HG03520 (cell line): ENCODE results near the gene VNN1.
"Not testable (repeated sequence)": the region's sequence is repeated elsewhere in the genome, so short reads cannot be mapped to it uniquely, and the experiment has no call there.

Source experiments
- ATAC-seq: cut with Tn5 transposase; IDR thresholded peaks from one replicate; pipeline ENCODE4 v1.9.1; 2021; ENCODE audit warnings: mild to moderate bottlenecking, moderate library complexity; ENCODE audit not compliant: unreplicated experiment

The VNN1 gene

GRCh38 chr6:132675002-132675401, 38.9 kb downstream of the VNN1 start:
- ATAC-seq = no peak

DNA sequence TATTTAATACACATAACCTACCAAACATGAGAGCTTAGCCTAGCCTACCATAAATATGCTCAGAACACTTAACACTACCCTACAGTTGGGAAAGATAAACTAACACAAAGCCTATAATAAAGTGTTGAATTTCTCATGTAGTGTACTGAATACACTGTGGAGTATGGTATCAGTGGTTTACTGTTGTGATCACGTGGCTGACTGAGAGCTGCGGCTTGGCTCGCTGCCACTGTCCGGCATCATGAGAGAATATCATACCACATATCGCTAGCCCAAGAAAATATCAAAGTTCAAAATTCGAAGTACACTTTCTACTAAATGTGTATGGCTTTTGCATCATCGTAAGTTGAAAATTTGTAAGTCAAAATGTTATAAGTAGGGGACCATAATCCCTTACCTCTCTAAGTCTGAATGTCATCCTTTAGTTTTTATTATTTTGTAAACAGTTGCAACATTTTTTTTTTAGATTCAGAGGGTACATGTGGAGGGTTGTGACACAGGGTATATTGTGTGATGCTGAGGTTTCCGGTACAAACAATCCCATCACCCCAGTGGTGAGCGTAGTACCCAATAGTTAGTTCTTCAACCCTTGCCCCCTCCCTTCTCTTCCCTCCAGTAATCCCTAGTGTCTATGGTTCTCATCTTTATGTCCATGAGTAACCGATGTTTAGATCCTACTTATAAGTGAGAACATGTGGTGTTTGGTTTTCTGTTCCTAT, 40.3 kb downstream of the VNN1 start:
- no peak for ATAC-seq

- ATAC-seq = no peak
Observed at GRCh38 chr6:132671295-132671694, 42.6 kb downstream of the VNN1 start.

DNA sequence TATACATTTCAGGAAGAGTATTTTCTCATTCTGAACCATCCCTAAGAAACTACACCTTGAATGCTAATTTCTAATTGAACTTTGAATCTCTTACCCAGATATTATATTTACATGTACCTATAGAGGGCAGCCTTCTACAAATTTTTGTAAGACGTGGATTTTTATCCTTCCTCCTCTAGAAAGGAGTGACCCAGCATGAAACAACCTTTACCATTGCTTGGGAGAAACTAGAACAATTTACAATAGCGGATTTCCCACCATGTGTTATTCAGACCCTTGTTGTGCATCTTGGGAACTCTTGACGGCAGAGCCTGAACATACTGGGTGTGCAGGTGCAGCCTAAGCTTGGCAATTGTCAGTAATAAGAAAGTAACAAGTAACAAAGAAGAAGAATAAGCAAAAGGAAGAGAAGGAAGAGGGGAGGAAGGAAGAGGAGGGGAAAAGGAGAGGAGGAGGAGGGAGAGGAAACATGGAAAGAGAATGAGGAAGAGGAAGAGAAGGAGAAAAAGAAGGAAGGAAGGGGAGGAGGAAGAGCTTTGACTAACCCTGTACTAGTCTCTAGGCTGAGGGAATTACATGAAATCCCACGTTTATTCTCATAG, 44.1 kb downstream of the VNN1 start:
- ATAC-seq = peak; percentile 69

GRCh38 chr6:132666118-132666517, 47.7 kb downstream of the VNN1 start:
- no peak for ATAC-seq

- ATAC-seq = no peak
Observed at GRCh38 chr6:132664309-132665034, 49.4 kb downstream of the VNN1 start.

DNA sequence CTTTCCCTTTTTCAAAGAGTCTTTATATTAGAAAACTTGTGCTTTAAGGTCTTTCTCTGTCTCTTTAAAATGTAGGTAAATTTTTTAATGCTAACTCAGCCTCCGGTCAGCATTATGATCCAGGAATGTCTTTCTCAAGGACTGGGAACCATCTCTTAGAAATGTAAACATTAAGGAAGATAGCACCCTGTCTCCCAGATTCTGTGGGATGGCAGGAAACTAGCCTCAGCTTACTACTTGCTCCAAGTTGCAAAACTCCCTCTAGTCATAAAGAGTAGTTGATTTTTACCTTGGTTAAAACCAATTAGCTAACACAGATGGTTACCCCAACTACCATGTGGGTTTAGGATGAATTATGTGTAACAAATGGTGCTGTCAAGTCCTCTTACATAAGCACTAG, 50.2 kb downstream of the VNN1 start:
- ATAC-seq = no peak

GRCh38 chr6:132661906-132662305, 51.9 kb downstream of the VNN1 start:
- no peak for ATAC-seq

GRCh38 chr6:132659082-132659481, 54.8 kb downstream of the VNN1 start, which contains the start of gene TAAR1:
Gene TAAR1, minus strand, starts transcription at chr6:132659182. Its CDS starts 13,179 bp downstream, at chr6:132646003.
- ATAC-seq = no peak

- no peak for ATAC-seq
Observed at GRCh38 chr6:132651062-132651461, 62.8 kb downstream of the VNN1 start.

DNA sequence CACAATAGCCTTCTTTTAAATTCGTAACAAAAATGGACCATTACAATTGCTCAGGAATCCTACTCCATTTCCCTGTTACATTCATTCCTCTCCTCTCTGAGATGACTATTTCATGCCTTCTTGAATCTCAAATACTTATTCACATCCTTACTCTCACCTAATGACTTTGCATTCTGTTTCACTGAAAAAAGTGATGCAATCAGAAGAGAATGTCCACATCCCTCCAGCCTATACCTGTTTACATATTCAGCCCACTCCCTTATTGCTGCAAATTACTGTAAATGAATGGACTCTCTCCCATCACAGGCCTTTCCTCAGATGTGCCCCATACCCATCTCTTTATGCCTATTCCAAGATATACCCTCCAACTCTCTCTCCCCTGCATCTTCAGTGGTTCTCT, 63.4 kb downstream of the VNN1 start:
- ATAC-seq = no peak

DNA sequence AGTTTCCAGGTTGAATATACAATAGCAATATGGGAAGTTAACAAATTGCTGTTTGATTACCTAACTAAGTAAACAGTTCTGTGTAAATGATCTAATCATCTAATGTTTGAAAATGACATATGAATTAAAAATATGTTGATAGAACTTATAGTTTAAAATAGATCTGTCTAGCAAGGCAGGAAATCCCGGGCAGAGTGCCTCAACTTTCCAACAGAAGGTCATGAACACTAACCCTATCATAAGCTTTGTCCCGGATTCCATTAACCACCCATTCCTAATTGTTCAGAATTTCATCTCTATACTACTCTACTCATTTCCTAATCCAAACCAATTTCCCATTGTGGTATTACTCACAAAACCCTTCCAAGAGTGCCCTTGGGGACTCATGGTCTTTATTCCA, 65.0 kb downstream of the VNN1 start:
- no peak for ATAC-seq

DNA sequence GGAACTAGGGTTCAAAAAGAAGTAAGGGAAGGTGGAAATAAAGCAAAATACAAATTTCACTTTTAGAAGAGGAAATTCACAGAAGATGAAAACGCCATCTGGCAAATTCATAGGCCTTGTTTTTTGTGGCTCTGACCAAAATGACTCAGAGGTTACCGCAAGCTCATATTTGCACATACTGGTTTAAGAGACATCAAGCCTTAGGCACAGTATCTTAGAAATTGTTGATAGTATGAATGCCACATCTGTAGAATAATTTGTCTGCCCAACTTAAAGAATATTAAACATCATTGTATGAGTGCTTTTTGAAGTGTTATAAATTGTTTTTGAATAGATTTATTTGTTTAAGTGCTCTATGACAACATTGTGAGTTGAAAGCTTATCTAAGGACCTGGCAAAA, 65.5 kb downstream of the VNN1 start:
- peak; percentile 82 for ATAC-seq

DNA sequence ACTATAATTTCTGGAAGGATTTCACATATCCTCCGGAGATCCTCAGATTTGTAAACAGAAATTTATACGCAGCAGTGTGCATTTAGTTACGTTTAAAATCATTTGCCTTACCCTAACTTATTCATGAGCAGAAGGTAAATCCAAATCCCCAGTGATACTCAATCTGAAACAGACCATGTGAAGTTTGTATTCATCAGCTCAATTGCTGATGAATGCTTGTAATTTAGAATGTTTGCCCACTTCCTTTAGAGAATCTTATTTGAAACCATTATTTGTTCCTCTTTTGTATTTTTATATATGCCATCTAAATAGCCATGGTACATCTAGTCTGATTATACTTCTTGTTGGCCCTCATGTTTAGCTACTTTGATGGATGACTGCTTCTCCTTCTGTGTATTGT, 70.3 kb downstream of the VNN1 start:
- no peak for ATAC-seq

DNA sequence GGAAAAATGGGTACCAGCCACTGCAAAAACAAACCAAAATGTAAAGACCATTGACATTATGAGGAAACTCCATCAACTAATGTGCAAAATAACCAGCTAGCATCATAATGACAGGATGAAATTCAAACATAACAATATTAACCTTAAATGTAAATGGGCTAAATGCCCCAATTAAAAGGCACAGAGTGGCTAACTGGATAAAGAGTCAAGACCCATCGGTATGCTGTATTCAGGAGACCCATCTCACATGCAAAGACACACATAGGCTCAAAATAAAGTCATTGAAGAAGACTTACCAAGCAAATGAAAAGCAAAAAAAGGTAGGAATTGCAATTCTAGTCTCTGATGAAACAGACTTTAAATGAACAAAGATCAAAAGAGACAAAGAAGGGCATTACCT, 76.7 kb downstream of the VNN1 start:
- ATAC-seq = not testable (repeated sequence)

DNA sequence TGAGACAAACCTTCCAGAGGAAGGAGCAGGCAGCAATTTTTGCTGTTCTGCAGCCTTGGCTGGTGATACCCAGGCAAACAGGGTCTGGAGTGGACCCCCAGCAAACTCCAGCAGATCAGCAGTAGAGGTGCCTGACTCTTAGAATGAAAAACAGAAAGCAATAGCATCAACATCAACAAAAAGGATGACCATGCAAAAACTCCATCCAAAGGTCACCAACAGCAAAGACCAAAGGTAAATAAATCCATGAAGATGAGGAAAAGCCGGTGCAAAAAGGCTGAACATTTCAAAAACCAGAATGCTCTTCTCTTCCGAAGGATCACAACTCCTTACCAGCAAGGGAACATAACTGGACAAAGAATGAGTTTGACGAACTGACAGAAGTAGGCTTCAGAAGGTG, 77.9 kb downstream of the VNN1 start:
- not testable (repeated sequence) for ATAC-seq

DNA sequence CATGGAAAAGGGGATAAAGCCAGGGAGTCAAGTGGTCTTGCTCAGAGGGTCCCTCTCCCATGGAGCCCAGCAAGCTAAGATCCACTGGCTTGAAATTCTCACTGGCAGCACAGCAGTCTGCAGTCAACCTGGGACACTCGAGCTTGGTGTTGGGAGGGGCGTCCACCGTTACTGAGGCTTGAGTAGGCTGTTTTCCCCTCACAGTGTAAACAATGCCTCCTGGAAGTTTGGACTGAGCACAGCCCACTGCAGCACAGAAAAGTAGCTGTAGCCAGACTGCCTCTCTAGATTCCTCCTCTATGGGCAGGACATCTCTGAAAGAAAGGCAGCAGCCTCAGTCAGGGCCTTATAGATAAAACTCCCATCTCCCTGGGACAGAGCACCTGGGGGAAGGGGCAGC, 78.6 kb downstream of the VNN1 start:
- ATAC-seq = not testable (repeated sequence)

- ATAC-seq = no peak
Observed at GRCh38 chr6:132634796-132635195, 79.1 kb downstream of the VNN1 start.

- no peak for ATAC-seq
Observed at GRCh38 chr6:132633362-132633761, 80.5 kb downstream of the VNN1 start.
